Activated T-helper 1 cell treated with anti-CD3 and anti-CD28 coated beads, Interleukin-12 subunit alpha, Interleukin-12 subunit beta, Interleukin-2, Interleukin-4 antibody, amounts not matched to agents 30 ng/mL and 10 ng/mL and 1 ng/mL, durations not matched to agents 14 hours and 24 hours and 36 hours (primary cell): ENCODE results near the gene RHOBTB3. TPM values are rescaled to one million over a fixed set of nuclear protein-coding genes. Genes with fewer than 3 reads are reported as not detected.
"Not testable (repeated sequence)": the region's sequence is repeated elsewhere in the genome, so short reads cannot be mapped to it uniquely, and the experiment has no call there.

Experiments
- DNase-seq: peaks from one replicate; pipeline ENCODE4 v3.0.0; 2021; ENCODE audit warnings: low spot score
- H3K27ac Mint-ChIP-seq: one replicate; pipeline ENCODE4 v1.8.0; 2021; ENCODE audit warnings: mild to moderate bottlenecking, mixed read lengths
- H3K27me3 Mint-ChIP-seq: one replicate; pipeline ENCODE4 v1.8.0; 2022; ENCODE audit warnings: mild to moderate bottlenecking, moderate library complexity, mixed read lengths; ENCODE audit not compliant: insufficient read depth
- H3K36me3 Mint-ChIP-seq: one replicate; pipeline ENCODE4 v1.8.0; 2021; ENCODE audit warnings: low read depth, mixed read lengths
- H3K4me1 Mint-ChIP-seq: one replicate; pipeline ENCODE4 v1.8.0; 2021; ENCODE audit warnings: low read depth, mixed read lengths
- H3K4me3 Mint-ChIP-seq: one replicate; pipeline ENCODE4 v1.8.0; 2021; ENCODE audit warnings: mild to moderate bottlenecking, moderate library complexity, mixed read lengths
- H3K9me3 Mint-ChIP-seq: one replicate; pipeline ENCODE4 v1.8.0; 2021; ENCODE audit warnings: mixed read lengths
- intact Hi-C: fragments of 100-400 bp; cut with micrococcal nuclease; formaldehyde crosslinking; loops from one replicate; pipeline ENCODE4 v1.15.1; 2024
- total RNA-seq: library from RNA; stranded (reverse); gene quantifications from 2 replicates; pipeline ENCODE4 v1.2.3, GENCODE V29; 2022

The RHOBTB3 gene
- total RNA-seq, 1 donor from 2014 or later: 0.36 TPM

DNA sequence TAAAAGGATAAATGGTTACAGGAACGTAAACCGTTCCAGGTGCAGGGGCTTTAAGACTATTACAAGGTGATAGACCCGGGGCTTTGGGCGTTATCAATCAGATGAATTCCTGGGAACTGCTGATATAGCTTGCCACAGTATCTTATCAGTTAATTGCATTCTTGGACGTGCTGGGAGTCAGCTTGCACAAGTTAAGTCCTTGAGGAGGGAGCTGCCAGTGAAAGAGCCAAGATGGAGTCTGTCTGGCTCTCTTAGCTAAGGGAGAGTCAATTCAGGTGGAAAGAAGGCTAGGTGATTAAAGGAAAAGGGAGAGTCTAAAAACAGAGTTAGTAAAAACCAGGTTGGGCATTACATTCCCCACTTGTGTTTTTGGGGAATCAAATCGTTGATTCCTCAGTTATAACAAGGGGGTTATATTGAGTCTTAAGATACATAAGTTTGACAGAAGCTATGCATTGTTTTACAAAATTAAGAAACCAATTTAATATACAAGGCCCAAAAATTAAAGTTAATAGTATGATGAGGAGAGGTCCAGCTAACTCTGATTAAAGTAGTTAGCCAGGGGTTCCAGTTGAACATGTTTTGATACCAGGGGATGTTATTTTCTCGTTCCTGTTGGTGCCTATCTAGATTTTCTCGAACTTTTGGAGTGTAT lies 23.5 kb upstream of the RHOBTB3 start:
- H3K27ac Mint-ChIP-seq, DNase-seq, H3K36me3 Mint-ChIP-seq, H3K9me3 Mint-ChIP-seq, intact Hi-C loops, H3K4me1 Mint-ChIP-seq, H3K4me3 Mint-ChIP-seq: not testable (repeated sequence)
- peaks cover 15% of the 10 kb centered on the region for H3K27me3 Mint-ChIP-seq

DNA sequence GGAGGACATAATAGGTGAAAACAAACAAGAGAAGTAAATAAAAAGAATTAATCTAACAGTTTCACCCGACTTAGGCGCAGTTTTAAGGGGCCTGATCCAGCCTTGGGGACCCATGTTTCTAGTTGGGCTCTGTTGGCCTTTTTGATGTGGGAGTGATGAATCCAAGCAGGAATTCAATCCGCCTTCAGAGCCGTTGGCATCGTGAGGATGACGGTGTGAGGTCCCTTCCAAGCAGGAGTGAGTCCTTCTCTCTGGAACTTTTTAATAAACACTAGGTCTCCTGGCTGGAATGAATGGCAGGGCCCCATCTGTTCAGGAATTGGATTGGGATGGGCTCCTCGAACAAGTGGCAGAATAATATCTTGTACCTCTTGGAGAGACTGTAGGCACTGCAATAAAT lies 22.3 kb upstream of the RHOBTB3 start:
- no peaks in the 10 kb centered on the region for H3K9me3 Mint-ChIP-seq
- DNase-seq: no peak
- H3K36me3 Mint-ChIP-seq: no peaks in the 10 kb centered on the region
- H3K4me1 Mint-ChIP-seq: peaks cover 5% of the 10 kb centered on the region
- intact Hi-C loops: no loop called here
- no peak overlapping the region for H3K27ac Mint-ChIP-seq
- peaks cover 14% of the 10 kb centered on the region for H3K27me3 Mint-ChIP-seq
- no peak overlapping the region for H3K4me3 Mint-ChIP-seq

DNA sequence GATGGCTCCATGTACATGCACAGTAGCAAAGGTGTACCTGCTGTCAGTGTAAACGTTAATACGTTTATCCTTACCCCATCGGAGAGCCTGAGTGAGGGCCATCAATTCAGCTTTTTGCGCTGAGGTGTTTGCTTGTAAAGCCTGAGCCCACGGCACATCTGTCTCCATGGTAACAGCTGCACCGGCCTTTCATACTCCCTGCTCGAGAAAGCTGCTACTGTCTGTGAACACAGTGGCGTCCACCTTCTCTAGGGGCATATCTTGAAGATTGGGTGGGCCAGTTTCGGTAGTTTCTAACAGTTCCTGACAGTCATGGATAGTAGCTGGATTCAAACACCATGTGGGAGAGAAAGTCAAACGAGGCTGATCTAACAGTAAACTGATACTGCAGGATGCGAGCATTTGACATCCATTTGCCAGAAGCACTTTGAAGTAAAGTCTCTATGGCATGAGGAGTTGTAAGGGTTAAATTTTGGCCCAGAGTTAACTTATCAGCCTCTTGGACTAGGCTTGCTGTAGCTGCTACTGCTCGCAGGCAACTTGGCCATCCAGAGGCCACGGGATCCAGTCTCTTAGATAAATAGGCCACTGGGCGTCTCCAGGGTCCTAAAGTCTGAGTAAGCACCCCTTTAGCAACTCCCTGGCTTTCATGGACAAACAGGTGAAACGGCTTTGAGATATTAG lies 21.0 kb upstream of the RHOBTB3 start:
- Mint-ChIP-seq H3K27ac (no peak overlapping the region), H3K4me1 (peaks cover 5% of the 10 kb centered on the region), H3K9me3 (peaks cover 3% of the 10 kb centered on the region), H3K36me3 (no peaks in the 10 kb centered on the region), H3K4me3 (no peak overlapping the region), H3K27me3 (peaks cover 19% of the 10 kb centered on the region)
- DNase-seq: no peak
- intact Hi-C loops: loop anchor here (10.0 kb wide), 2 partner anchors 915 to 1165 kb away; partner anchors contain the start of gene ERAP2

DNA sequence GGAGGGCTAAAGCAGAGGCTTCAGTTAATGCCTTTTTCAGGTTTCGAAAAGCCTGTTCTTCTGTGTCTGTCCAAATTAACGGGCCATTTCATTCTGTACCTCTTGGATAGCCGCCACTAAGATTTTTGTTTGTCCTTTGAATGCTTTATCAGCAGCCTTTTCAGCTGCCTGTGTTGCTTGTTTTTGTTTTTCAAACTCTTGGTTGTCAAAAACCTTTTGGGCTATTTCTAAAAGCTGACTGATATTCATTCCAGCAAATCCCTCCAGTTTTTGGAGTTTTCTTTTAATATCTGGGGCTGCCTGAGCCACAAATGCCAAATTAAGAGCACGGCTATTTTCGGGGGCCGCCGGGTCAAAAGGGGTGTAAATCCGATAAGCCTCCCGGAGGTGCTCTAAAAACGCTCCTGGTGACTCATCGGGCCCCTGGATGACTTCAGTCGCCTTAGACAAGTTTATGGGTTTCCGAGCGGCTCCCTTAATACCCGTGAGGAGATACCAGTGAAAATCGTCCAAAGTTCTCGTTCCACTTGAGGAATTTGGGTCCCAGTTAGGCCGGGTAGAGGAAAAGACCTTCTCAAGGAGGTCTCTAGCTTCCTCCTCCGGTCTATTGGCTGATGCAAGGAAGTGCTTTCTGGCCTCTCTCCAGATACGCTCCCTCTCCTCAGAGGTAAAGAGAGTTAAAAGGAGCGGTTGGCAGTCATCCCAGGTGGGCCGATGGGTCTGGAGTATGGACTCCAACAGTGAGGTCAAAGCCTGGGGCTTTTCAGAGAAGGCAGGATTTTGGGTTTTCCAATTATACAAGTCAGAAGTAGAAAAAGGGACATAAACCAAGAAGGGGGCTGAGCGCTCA lies 20.3 kb upstream of the RHOBTB3 start:
- peaks cover 20% of the 10 kb centered on the region for H3K27me3 Mint-ChIP-seq
- DNase-seq, H3K9me3 Mint-ChIP-seq, H3K27ac Mint-ChIP-seq, H3K4me3 Mint-ChIP-seq, H3K4me1 Mint-ChIP-seq, H3K36me3 Mint-ChIP-seq: not testable (repeated sequence)
- intact Hi-C loops: loop anchor here (10.0 kb wide), 2 partner anchors 916 to 1164 kb away; partner anchors contain the start of gene ERAP2

DNA sequence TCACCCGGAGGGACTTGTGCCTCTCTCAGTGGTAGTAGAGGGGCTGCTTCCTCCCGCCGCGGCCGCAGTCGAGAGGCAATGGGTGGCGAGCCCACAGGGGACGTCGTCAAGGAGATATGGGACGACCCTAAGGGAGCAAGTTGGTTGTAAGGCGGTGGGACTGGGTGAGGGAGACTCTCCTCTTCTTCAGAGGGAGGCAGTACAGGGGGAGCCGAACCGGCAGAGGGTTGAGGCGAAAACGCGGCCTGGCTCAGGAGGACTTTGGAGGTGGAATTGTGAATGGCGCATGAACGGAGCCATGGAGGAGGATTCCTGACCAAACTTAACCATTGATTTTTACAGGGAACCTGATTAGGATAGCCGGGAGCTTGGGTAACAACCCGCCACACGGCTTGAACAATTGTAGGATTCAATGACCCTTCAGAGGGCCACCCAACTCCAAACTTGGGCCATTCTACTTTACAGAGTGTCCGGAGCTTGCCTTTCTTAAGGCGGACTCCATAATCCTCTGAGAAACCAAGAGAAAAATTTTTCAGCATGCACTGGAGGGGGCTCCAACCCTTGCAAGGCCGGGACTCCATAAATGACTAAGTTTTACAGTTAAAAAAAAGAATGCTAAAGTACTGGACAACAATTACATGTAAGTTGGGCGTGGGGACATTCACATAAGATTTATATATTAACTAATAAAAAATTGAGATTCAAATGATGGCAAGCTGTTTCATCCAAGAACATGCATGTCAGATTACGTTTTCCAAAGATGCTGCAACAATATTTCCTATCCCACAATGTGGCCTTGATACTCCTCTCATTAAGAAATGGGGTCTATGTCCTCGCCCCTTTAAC lies 19.4 kb upstream of the RHOBTB3 start:
- Mint-ChIP-seq H3K4me1 (peaks cover 5% of the 10 kb centered on the region), H3K27me3 (peaks cover 20% of the 10 kb centered on the region), H3K27ac (no peak overlapping the region), H3K9me3 (peaks cover 3% of the 10 kb centered on the region), H3K4me3 (no peak overlapping the region), H3K36me3 (no peaks in the 10 kb centered on the region)
- intact Hi-C loops: loop anchor here (10.0 kb wide), 2 partner anchors 917 to 1163 kb away; partner anchors contain the start of gene ERAP2
- DNase-seq: no peak

DNA sequence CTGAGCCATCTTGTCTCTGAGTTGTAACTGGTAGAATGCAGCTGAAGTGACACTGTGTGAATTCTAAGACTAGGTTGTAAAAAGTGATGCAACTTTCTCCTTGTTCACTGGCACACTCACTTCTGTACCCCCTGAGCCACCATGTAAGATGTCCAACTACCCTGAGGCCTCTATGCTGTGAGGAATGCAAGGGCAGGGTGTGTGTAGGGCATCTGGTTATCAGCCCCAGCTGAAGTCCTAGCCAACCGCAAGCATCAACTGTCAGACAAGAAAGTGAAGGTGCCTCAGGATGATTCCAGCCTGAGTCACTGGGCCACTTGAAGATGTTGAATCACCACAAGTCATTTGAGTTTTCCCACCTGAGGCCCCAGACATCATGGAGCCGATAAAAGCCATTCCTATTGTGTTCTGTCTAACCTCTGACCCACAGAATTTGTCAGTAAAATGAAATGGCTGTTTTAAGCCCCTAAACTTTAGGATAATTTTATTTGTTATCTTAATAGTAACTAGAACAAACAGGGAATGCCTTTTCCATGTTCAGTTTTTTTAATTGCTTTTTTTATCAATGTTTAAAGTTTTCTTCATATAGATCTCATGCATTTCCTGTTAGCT lies 18.7 kb upstream of the RHOBTB3 start:
- Mint-ChIP-seq H3K4me1 (peaks cover 5% of the 10 kb centered on the region), H3K27me3 (peaks cover 20% of the 10 kb centered on the region), H3K27ac (no peak overlapping the region), H3K9me3 (peaks cover 3% of the 10 kb centered on the region), H3K4me3 (no peak overlapping the region), H3K36me3 (no peaks in the 10 kb centered on the region)
- no peak for DNase-seq
- intact Hi-C loops: loop anchor here (10.0 kb wide), 2 partner anchors 918 to 1162 kb away; partner anchors contain the start of gene ERAP2

DNA sequence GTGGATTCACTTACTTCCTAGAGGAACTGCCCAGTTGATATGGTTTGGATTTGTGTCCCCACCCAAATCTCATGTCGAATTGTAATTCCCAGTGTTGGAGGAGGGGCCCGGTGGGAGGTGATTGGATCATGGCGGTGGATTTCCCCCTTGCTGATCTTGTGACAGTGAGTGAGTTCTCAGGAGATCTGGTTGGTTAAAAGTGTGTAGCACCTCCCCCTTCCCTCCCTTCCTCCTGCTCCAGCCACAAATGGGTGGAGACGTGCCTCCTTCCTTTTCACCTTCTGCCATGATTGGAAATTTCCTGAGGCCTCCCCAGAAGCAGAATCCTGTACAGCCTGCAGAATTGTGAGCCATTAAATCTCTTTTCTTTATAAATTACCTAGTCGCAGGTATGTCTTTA lies 17.9 kb upstream of the RHOBTB3 start:
- H3K4me1 Mint-ChIP-seq, DNase-seq, H3K9me3 Mint-ChIP-seq, H3K4me3 Mint-ChIP-seq, H3K27ac Mint-ChIP-seq, H3K36me3 Mint-ChIP-seq: not testable (repeated sequence)
- peaks cover 20% of the 10 kb centered on the region for H3K27me3 Mint-ChIP-seq
- intact Hi-C loops: loop anchor here (10.0 kb wide), 2 partner anchors 918 to 1162 kb away; partner anchors contain the start of gene ERAP2

DNA sequence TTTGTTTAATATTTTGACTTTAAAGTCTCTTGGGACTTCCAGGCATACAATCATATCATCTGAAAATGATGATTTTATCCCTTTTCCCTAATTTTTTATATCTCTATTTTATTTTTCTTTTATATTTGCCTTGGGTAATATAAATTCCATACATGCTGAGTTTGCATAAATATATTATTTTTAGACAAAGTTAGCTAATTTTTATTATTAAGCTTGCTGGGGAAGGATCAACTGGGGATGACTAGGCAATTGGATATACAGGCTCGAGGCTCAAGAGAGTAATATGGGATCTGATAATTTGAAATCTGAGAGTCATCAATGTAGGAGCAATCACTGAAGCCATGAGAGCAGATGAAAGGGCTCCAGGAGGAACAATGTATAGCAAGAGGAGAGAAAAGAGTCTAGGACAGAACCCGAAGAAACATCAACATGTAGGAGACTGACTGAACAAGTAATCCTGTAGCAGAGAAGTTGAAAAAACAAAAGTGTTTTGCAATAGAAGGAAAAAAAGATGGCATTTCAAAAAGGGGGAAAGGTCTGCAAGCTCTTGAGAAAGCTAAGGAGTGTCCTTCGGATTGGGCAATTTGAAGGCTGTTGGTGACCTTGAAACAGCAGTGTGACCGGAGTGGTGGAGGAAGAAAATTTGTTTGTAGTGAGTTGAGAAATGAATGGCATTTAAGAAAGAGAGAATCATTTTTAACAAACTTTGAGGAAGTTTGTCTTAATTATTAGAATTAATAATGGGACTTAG lies 17.0 kb upstream of the RHOBTB3 start:
- no peak for DNase-seq
- H3K27ac Mint-ChIP-seq: no peak overlapping the region
- intact Hi-C loops: loop anchor here (10.0 kb wide), 2 partner anchors 919 to 1161 kb away; partner anchors contain the start of gene ERAP2

DNA sequence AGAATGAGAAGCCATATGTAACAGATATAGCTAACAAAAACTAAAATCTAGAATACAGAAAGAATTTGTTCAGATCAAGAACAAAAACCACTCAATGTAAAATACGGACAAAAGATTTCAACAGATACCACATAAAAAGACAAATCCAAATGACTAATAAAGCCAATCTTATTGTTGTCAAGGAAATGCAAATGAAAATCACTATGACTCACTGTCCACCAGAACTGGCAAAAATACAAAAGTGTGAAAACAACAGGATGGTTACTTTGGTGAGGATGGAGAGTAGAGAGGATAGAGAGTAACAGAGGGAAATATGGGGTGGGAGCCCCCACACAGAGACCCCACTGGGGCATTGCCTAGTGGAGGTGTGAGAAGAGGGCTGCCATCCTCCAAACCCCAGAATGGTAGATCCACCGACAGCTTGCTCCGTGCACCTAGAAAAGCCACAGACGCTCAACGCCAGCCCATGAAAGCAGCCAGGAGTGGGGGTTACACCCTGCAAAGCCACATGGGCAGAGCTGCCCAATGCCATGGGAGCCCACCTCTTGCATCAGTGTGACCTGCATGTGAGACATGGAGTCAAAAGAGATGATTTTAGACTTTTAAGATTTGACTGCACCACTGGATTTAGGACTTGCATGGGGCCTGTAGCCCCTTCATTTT lies 15.2 kb upstream of the RHOBTB3 start:
- intact Hi-C loops: loop anchor here (5.0 to 10.0 kb wide), 5 partner anchors 351 to 1159 kb away; partner anchors contain the start of genes CAST and ERAP2
- Mint-ChIP-seq H3K4me1 (peaks cover 5% of the 10 kb centered on the region), H3K4me3 (no peak overlapping the region), H3K9me3 (peaks cover 3% of the 10 kb centered on the region), H3K27me3 (peaks cover 29% of the 10 kb centered on the region), H3K27ac (no peak overlapping the region), H3K36me3 (no peaks in the 10 kb centered on the region)
- DNase-seq: no peak

More for the DNA sequence above, 17.0 kb upstream of the RHOBTB3 start:
- H3K36me3 Mint-ChIP-seq: no peaks in the 10 kb centered on the region
- H3K4me3 Mint-ChIP-seq: peak overlapping the region; percentile 35
- H3K4me1 Mint-ChIP-seq: peaks cover 5% of the 10 kb centered on the region
- H3K27me3 Mint-ChIP-seq: peaks cover 20% of the 10 kb centered on the region
- peaks cover 3% of the 10 kb centered on the region for H3K9me3 Mint-ChIP-seq

DNA sequence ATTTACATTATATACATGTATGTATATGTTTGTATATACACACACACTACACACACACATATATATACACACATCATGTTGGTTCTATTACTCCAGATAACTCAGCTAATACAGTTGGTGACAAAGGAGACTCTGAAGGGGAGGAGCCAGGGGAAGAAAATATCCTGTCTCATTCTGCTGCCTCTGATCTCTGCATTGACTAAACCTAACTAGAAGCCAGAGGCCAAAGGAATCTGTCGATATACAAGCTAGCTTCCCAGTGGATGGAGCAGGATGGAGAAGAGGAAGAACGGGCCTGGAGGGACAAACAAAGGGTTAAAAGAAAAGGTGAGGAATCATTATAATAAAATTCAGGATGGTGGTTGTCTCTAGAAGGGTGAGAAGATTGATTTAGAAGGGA lies 13.7 kb upstream of the RHOBTB3 start:
- peaks cover 25% of the 10 kb centered on the region for H3K27me3 Mint-ChIP-seq
- H3K9me3 Mint-ChIP-seq: peaks cover 3% of the 10 kb centered on the region
- no peak overlapping the region for H3K4me3 Mint-ChIP-seq
- no peak for DNase-seq
- H3K36me3 Mint-ChIP-seq: no peaks in the 10 kb centered on the region
- intact Hi-C loops: loop anchor here (5.0 to 10.0 kb wide), 5 partner anchors 350 to 1157 kb away; partner anchors contain the start of genes CAST and ERAP2
- H3K27ac Mint-ChIP-seq: no peak overlapping the region
- peaks cover 1% of the 10 kb centered on the region for H3K4me1 Mint-ChIP-seq

DNA sequence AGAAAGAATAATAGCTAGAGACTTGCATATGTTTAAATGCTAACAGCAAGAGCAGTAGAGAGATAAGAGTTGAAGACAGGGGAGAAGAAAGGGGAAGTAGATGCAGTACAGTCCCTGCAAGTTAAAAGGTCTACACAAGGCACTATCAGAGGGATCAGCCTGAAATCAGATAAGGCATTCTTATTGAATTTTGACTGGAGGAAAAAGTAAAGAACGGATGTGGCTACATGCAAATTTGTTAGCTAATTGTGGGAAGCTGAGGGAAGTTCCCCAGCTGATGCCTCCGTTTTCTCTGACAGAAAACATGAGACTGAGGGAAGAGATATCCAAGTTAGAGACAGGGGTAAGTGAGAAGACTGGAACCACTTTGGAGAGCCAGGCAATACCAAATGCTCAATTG lies 12.9 kb upstream of the RHOBTB3 start:
- H3K4me1 Mint-ChIP-seq: no peaks in the 10 kb centered on the region
- intact Hi-C loops: loop anchor here (1.0 to 10.0 kb wide), 15 partner anchors 11 to 1157 kb away; partner anchors contain the start of genes ARSK, CAST and ERAP2
- H3K9me3 Mint-ChIP-seq: peaks cover 3% of the 10 kb centered on the region
- H3K36me3 Mint-ChIP-seq: no peaks in the 10 kb centered on the region
- H3K27me3 Mint-ChIP-seq: peaks cover 28% of the 10 kb centered on the region
- peak; percentile 18 for DNase-seq
- H3K4me3 Mint-ChIP-seq: no peak overlapping the region
- H3K27ac Mint-ChIP-seq: no peak overlapping the region
